ENCODE results near the gene BMF.
"Not testable (repeated sequence)": the region's sequence is repeated elsewhere in the genome, so short reads cannot be mapped to it uniquely, and the experiment has no call there.

The BMF gene

DNA sequence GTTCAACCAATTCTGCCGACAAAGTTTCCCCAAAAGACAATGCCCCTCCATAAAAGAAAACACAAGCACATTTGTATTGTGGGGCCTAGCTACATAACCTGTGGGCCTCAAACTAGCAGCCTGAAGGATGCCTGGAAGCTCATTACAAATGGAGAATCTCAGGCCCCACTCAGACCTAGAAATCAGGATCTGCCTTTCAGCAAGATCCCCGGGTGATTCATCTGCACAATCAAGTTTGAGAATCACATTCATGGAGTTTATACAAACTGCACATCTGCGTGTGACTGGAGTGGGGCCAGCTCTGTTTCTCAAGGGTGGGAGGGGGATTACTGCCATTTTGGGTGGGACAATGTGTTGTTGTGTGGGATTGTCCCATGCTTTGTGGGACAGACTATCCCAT, 15.7 kb upstream of the BMF start:
- H3K9me3 ChIP-seq (ENCODE audit: low read length); H3K27me3 ChIP-seq (ENCODE audit: control insufficient read depth in 1 of 2, insufficient read depth in 2 of 2, low read length in 2 of 2); H3K9ac ChIP-seq (ENCODE audit: low read length); H3K36me3 ChIP-seq (ENCODE audit: insufficient read depth, low read length); H3K4me1 ChIP-seq (ENCODE audit: insufficient read depth, low read length); H3K4me3 ChIP-seq (ENCODE audit: low read depth in 1 of 2, low read length in 2 of 2); H3K27ac ChIP-seq (ENCODE audit: low read depth, low read length): not testable (repeated sequence)

- H3K9ac ChIP-seq (ENCODE audit: low read length); H3K9me3 ChIP-seq (ENCODE audit: low read length); H3K27ac ChIP-seq (ENCODE audit: low read depth, low read length); H3K27me3 ChIP-seq (ENCODE audit: control insufficient read depth in 1 of 2, insufficient read depth in 2 of 2, low read length in 2 of 2); H3K36me3 ChIP-seq (ENCODE audit: insufficient read depth, low read length); H3K4me3 ChIP-seq (ENCODE audit: low read depth in 1 of 2, low read length in 2 of 2); H3K4me1 ChIP-seq (ENCODE audit: insufficient read depth, low read length): not testable (repeated sequence)
Observed at GRCh38 chr15:40123863-40124262, 15.2 kb upstream of the BMF start.

DNA sequence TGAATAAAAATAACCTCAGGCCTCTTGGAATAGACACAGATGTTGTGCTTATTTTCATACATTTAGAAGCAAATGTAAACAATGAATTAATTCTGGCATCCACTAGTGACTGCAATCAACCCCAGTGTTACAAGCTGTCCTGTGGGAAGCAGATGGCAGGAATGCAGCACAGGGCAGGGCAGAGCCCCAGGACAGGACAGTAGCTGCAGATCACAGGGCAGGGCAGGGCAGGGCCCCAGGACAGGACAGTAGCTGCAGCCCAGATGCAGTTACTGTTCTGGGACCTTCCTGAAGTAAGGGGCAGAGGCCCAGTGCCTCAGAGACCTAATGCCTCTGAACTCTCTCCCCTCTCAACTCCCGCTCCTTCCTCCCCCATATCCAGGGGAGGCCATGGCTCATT, 14.3 kb upstream of the BMF start:
- H3K9ac ChIP-seq (ENCODE audit: low read length); H3K36me3 ChIP-seq (ENCODE audit: insufficient read depth, low read length); H3K27ac ChIP-seq (ENCODE audit: low read depth, low read length); H3K9me3 ChIP-seq (ENCODE audit: low read length); H3K27me3 ChIP-seq (ENCODE audit: control insufficient read depth in 1 of 2, insufficient read depth in 2 of 2, low read length in 2 of 2); H3K4me3 ChIP-seq (ENCODE audit: low read depth in 1 of 2, low read length in 2 of 2); H3K4me1 ChIP-seq (ENCODE audit: insufficient read depth, low read length): not testable (repeated sequence)

DNA sequence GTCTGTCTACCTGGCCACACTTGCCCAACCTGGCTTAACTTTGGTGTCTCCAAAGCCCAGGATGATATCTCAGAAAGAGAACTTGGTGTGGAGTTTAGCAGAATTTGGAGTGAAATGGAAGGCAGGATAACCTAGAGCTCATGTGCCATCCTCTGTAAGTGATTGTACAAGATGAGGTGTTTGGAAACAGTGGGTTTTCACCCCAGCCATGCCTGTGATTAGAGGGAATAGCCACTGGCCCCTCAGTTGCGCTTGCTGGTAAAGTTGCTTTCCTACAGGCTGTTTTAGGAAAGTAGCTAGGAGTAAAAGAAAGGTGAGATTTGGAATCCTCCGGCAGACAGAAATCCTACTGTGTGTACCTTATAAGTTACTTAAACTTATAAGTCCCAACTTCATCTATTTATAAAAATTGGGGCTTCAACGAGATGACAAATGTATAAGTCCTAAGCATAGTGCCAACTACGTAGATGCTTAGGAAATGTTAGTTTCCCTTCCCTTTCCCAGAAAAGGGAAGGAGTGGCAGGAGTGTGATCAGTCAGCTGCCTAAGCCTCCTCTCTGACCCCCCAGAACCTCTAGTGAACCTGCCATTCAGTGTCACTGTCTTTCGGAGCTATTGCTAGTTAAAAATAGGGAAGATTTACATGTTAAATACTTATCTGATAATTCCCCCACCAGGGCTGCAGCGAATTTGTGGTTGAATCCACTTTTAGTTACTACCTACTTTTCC, 13.4 kb upstream of the BMF start:
- Histone ChIP-seq H3K4me1 (ENCODE audit: insufficient read depth, low read length) (no peaks in the 10 kb centered on the region), H3K27ac (ENCODE audit: low read depth, low read length) (no peak overlapping the region), H3K36me3 (ENCODE audit: insufficient read depth, low read length) (no peaks in the 10 kb centered on the region), H3K9me3 (ENCODE audit: low read length) (no peaks in the 10 kb centered on the region), H3K27me3 (ENCODE audit: control insufficient read depth in 1 of 2, insufficient read depth in 2 of 2, low read length in 2 of 2) (no peaks in the 10 kb centered on the region), H3K9ac (ENCODE audit: low read length) (no peak overlapping the region), H3K4me3 (ENCODE audit: low read depth in 1 of 2, low read length in 2 of 2) (no peak overlapping the region)

DNA sequence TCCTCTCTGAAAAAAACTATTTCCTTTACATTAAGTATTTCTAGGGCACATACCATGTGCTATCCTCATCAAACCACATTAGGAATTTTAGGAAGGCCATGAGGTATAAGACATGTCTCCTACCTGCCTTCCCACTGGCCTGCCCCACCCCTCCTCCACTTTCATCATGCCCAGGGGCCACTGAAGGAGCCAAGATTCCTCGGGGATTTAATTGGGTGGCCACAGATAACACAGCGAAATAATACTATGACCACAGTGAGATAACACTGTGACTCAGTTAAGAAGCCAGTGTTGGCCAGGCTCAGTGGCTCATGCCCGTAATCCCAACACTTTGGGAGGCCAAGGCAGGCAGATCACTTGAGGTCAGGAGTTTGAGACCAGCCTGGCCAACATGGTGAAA, 9.8 kb upstream of the BMF start:
- Histone ChIP-seq H3K27ac (ENCODE audit: low read depth, low read length) (no peak overlapping the region), H3K4me3 (ENCODE audit: low read depth in 1 of 2, low read length in 2 of 2) (no peak overlapping the region), H3K9ac (ENCODE audit: low read length) (no peak overlapping the region), H3K36me3 (ENCODE audit: insufficient read depth, low read length) (no peaks in the 10 kb centered on the region), H3K27me3 (ENCODE audit: control insufficient read depth in 1 of 2, insufficient read depth in 2 of 2, low read length in 2 of 2) (no peaks in the 10 kb centered on the region), H3K9me3 (ENCODE audit: low read length) (no peaks in the 10 kb centered on the region), H3K4me1 (ENCODE audit: insufficient read depth, low read length) (no peaks in the 10 kb centered on the region)

DNA sequence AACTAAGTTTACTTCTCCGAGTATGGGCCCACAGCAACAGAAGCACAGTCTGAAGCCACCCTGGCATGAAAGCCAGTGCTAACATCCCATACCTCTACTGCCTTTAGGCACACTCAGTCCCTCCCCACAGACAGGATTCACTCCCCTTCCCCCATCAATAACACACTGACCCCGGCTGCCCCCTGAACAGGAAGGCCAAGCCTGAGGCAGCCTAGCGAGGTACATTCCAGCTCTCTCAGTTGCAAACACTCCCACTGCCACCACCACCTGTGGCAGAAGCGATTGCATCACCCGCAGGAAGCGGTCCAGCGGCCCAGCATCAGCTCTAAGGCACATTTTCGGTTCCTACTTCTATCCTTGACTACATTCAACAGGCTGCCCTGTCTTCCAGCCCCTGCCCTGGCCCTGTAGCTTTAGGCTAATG, 7.0 kb upstream of the BMF start:
- Histone ChIP-seq H3K27me3 (ENCODE audit: control insufficient read depth in 1 of 2, insufficient read depth in 2 of 2, low read length in 2 of 2) (no peaks in the 10 kb centered on the region), H3K9ac (ENCODE audit: low read length) (no peak overlapping the region), H3K4me1 (ENCODE audit: insufficient read depth, low read length) (no peaks in the 10 kb centered on the region), H3K36me3 (ENCODE audit: insufficient read depth, low read length) (no peaks in the 10 kb centered on the region), H3K27ac (ENCODE audit: low read depth, low read length) (no peak overlapping the region), H3K4me3 (ENCODE audit: low read depth in 1 of 2, low read length in 2 of 2) (no peak overlapping the region), H3K9me3 (ENCODE audit: low read length) (no peaks in the 10 kb centered on the region)

GRCh38 chr15:40115106-40115505, 6.4 kb upstream of the BMF start:
- not testable (repeated sequence) for H3K9me3 ChIP-seq (ENCODE audit: low read length); H3K36me3 ChIP-seq (ENCODE audit: insufficient read depth, low read length); H3K27me3 ChIP-seq (ENCODE audit: control insufficient read depth in 1 of 2, insufficient read depth in 2 of 2, low read length in 2 of 2); H3K4me1 ChIP-seq (ENCODE audit: insufficient read depth, low read length); H3K4me3 ChIP-seq (ENCODE audit: low read depth in 1 of 2, low read length in 2 of 2); H3K9ac ChIP-seq (ENCODE audit: low read length); H3K27ac ChIP-seq (ENCODE audit: low read depth, low read length)

DNA sequence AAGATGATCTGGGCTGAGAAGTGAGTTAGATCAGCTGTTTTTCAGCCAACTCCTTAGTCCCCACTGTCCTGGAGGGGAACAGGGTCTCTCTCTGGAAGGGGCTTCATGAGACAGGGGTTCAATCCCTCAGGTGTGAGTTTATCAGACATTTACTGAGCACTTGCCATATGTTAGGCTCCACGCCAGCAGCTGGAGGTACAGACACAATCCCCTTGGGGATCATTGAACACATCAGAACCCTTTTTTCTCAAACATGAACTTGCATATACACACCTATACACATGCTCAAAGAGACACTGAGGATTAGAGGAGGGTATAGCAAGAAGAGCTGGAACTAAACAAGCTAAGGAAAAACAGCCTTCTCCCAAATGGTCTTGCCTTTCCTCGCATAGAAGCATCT, 5.5 kb upstream of the BMF start:
- no peaks in the 10 kb centered on the region for H3K36me3 ChIP-seq (ENCODE audit: insufficient read depth, low read length)
- H3K27ac ChIP-seq (ENCODE audit: low read depth, low read length), result no peak overlapping the region
- no peak overlapping the region for H3K9ac ChIP-seq (ENCODE audit: low read length)
- no peak overlapping the region for H3K4me3 ChIP-seq (ENCODE audit: low read depth in 1 of 2, low read length in 2 of 2)
- H3K9me3 ChIP-seq (ENCODE audit: low read length), result no peaks in the 10 kb centered on the region
- no peaks in the 10 kb centered on the region for H3K4me1 ChIP-seq (ENCODE audit: insufficient read depth, low read length)
- H3K27me3 ChIP-seq (ENCODE audit: control insufficient read depth in 1 of 2, insufficient read depth in 2 of 2, low read length in 2 of 2), result no peaks in the 10 kb centered on the region

DNA sequence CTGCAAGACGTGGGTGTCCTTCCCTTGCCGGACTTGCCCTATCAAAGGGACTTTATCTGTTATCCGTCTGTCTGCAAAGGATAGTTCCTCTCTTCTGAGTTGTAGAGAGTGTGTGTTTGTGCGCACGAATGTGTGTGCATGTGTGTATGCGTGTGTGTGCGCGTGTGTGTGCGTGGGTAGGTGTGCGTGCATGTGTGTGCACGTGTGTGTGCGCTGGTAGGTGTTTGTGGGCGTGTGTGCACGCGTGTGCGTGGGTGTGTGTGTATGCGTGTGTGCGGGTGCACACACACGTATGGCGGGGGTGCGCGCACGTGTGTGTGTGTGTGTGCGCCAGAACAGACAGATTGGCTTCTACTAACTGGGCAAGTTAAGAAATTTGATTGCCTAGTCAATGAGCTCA, 4.1 kb upstream of the BMF start:
- H3K27me3 ChIP-seq (ENCODE audit: control insufficient read depth in 1 of 2, insufficient read depth in 2 of 2, low read length in 2 of 2), result no peaks in the 10 kb centered on the region
- H3K4me3 ChIP-seq (ENCODE audit: low read depth in 1 of 2, low read length in 2 of 2), result no peak overlapping the region
- no peak overlapping the region for H3K9ac ChIP-seq (ENCODE audit: low read length)
- H3K27ac ChIP-seq (ENCODE audit: low read depth, low read length), result no peak overlapping the region
- H3K36me3 ChIP-seq (ENCODE audit: insufficient read depth, low read length), result no peaks in the 10 kb centered on the region
- no peaks in the 10 kb centered on the region for H3K9me3 ChIP-seq (ENCODE audit: low read length)
- H3K4me1 ChIP-seq (ENCODE audit: insufficient read depth, low read length), result peaks cover 2% of the 10 kb centered on the region

GRCh38 chr15:40111888-40112287, 3.2 kb upstream of the BMF start:
- Histone ChIP-seq H3K4me1 (ENCODE audit: insufficient read depth, low read length) (peaks cover 11% of the 10 kb centered on the region), H3K27me3 (ENCODE audit: control insufficient read depth in 1 of 2, insufficient read depth in 2 of 2, low read length in 2 of 2) (no peaks in the 10 kb centered on the region), H3K9ac (ENCODE audit: low read length) (no peak overlapping the region), H3K4me3 (ENCODE audit: low read depth in 1 of 2, low read length in 2 of 2) (no peak overlapping the region), H3K36me3 (ENCODE audit: insufficient read depth, low read length) (no peaks in the 10 kb centered on the region), H3K27ac (ENCODE audit: low read depth, low read length) (no peak overlapping the region), H3K9me3 (ENCODE audit: low read length) (no peaks in the 10 kb centered on the region)

DNA sequence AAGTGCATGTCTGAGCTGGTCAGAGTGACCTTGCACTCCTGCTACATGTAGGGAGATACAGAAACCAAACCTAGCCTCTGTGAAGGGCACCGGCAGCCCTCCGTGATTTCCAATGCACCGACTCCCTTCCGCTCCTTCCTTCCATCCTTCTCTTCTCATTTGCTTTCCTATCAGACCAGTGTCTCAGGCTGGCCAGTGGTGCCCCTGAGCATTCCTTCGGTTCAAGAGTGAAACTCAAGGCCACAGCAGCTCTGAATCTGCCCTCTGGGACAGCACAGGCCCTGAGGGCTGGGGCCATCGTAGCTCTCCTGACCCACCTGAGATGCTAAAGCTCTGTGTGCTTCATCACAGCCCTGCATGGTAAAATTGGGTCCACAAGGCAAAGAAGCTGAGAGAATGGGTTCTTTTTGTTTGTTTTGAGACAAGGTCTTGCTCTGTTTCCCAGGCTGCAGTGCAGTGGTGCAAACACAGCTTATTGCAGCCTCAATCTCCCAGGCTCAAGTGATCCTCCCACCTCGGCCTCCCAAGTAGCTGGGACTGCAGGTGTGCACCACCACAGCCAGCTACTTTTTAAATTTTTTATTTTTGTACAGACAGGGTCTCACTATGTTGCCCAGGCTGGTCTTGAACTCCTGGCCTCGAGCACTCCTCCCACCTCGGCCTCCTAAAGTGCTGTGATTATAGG, 2.3 kb upstream of the BMF start:
- no peaks in the 10 kb centered on the region for H3K9me3 ChIP-seq (ENCODE audit: low read length)
- peaks cover 20% of the 10 kb centered on the region for H3K4me1 ChIP-seq (ENCODE audit: insufficient read depth, low read length)
- H3K36me3 ChIP-seq (ENCODE audit: insufficient read depth, low read length), result no peaks in the 10 kb centered on the region
- no peak overlapping the region for H3K9ac ChIP-seq (ENCODE audit: low read length)
- no peak overlapping the region for H3K27ac ChIP-seq (ENCODE audit: low read depth, low read length)
- no peak overlapping the region for H3K4me3 ChIP-seq (ENCODE audit: low read depth in 1 of 2, low read length in 2 of 2)
- H3K27me3 ChIP-seq (ENCODE audit: control insufficient read depth in 1 of 2, insufficient read depth in 2 of 2, low read length in 2 of 2), result no peaks in the 10 kb centered on the region
